ENCODE results near the gene GEMIN2.

The GEMIN2 gene

GRCh38 chr14:39080886-39081285, 33.2 kb upstream of the GEMIN2 start:
- Histone ChIP-seq H3K79me2 (ENCODE audit: insufficient read depth, low read depth) (no peaks in the 10 kb centered on the region), H3K27me3 (ENCODE audit: insufficient read depth, low read depth) (no peaks in the 10 kb centered on the region), H3K4me2 (no peak overlapping the region), H3K4me3 (IDR thresholded peaks at IDR 0.05; ENCODE audit: insufficient read depth, low read depth, low read length) (no peak overlapping the region), H3K27ac (no peak overlapping the region), H3K9ac (no peak overlapping the region), H3K4me1 (ENCODE audit: low read depth, poor library complexity, severe bottlenecking) (no peaks in the 10 kb centered on the region), H4K20me1 (ENCODE audit: insufficient read depth) (no peaks in the 10 kb centered on the region), H3K36me3 (ENCODE audit: insufficient read depth) (no peaks in the 10 kb centered on the region), H2AFZ (ENCODE audit: low read depth) (no peak overlapping the region)
- no peak for TF ChIP-seq CTCF (conservative IDR thresholded peaks at IDR 0.05; ENCODE audit: low read depth, low read length)

- H3K4me2 ChIP-seq: no peak overlapping the region
- no peak overlapping the region for H3K9ac ChIP-seq
- H3K79me2 ChIP-seq (ENCODE audit: insufficient read depth, low read depth): no peaks in the 10 kb centered on the region
- H3K27me3 ChIP-seq (ENCODE audit: insufficient read depth, low read depth): no peaks in the 10 kb centered on the region
- no peaks in the 10 kb centered on the region for H3K36me3 ChIP-seq (ENCODE audit: insufficient read depth)
- no peak overlapping the region for H2AFZ ChIP-seq (ENCODE audit: low read depth)
- H3K4me3 ChIP-seq (IDR thresholded peaks at IDR 0.05; ENCODE audit: insufficient read depth, low read depth, low read length): no peak overlapping the region
- no peaks in the 10 kb centered on the region for H4K20me1 ChIP-seq (ENCODE audit: insufficient read depth)
- no peak for TF ChIP-seq CTCF (conservative IDR thresholded peaks at IDR 0.05; ENCODE audit: low read depth, low read length)
- no peak overlapping the region for H3K27ac ChIP-seq
- no peaks in the 10 kb centered on the region for H3K4me1 ChIP-seq (ENCODE audit: low read depth, poor library complexity, severe bottlenecking)
These were observed 31.0 kb upstream of the GEMIN2 start for GRCh38 chr14:39083127-39083526.

- no peak for TF ChIP-seq CTCF (conservative IDR thresholded peaks at IDR 0.05; ENCODE audit: low read depth, low read length)
- no peaks in the 10 kb centered on the region for H3K79me2 ChIP-seq (ENCODE audit: insufficient read depth, low read depth)
These were observed 28.2 kb upstream of the GEMIN2 start for GRCh38 chr14:39085933-39086332.

GRCh38 chr14:39087493-39087892, 26.6 kb upstream of the GEMIN2 start:
- H3K9ac ChIP-seq: no peak overlapping the region
- H3K4me2 ChIP-seq: no peak overlapping the region
- no peak overlapping the region for H2AFZ ChIP-seq (ENCODE audit: low read depth)
- H3K79me2 ChIP-seq (ENCODE audit: insufficient read depth, low read depth): no peaks in the 10 kb centered on the region
- no peak overlapping the region for H3K27ac ChIP-seq
- no peaks in the 10 kb centered on the region for H3K27me3 ChIP-seq (ENCODE audit: insufficient read depth, low read depth)
- no peaks in the 10 kb centered on the region for H4K20me1 ChIP-seq (ENCODE audit: insufficient read depth)
- peaks cover 14% of the 10 kb centered on the region for H3K4me1 ChIP-seq (ENCODE audit: low read depth, poor library complexity, severe bottlenecking)
- H3K4me3 ChIP-seq (IDR thresholded peaks at IDR 0.05; ENCODE audit: insufficient read depth, low read depth, low read length): no peak overlapping the region
- no peaks in the 10 kb centered on the region for H3K36me3 ChIP-seq (ENCODE audit: insufficient read depth)
- no peak for TF ChIP-seq CTCF (conservative IDR thresholded peaks at IDR 0.05; ENCODE audit: low read depth, low read length)

More at GRCh38 chr14:39085933-39086332, 28.2 kb upstream of the GEMIN2 start:
- Histone ChIP-seq H3K4me2 (no peak overlapping the region), H2AFZ (ENCODE audit: low read depth) (no peak overlapping the region), H3K36me3 (ENCODE audit: insufficient read depth) (no peaks in the 10 kb centered on the region), H3K4me1 (ENCODE audit: low read depth, poor library complexity, severe bottlenecking) (peaks cover under 1% of the 10 kb centered on the region), H3K9ac (no peak overlapping the region), H4K20me1 (ENCODE audit: insufficient read depth) (no peaks in the 10 kb centered on the region), H3K27ac (no peak overlapping the region), H3K4me3 (IDR thresholded peaks at IDR 0.05; ENCODE audit: insufficient read depth, low read depth, low read length) (no peak overlapping the region), H3K27me3 (ENCODE audit: insufficient read depth, low read depth) (no peaks in the 10 kb centered on the region)

Data from KMS-11 (cell line).